MM.1S (cell line): ENCODE measurements around the gene PEDS1.

Experiments used
- EZH2 ChIP-seq: fragments of 300-600 bp; sonication (generic); optimal IDR thresholded peaks from 2 replicates; pipeline ENCODE3; 2017; ENCODE audit warnings: low read depth, mild to moderate bottlenecking, antibody characterized with exemption, low read length, mixed read lengths
- TF ChIP-seq, protein P1 (sequence below): fragments of 300-600 bp; sonication (generic); IDR thresholded peaks from 2 replicates; pipeline ENCODE4 v1.5.1; 2016; ENCODE audit warnings: antibody characterized with exemption, low read length, mixed read lengths

GRCh38 chr20:50113420-50114224, 39.9 kb downstream of the PEDS1 start:
- TF ChIP-seq, protein P1, sequence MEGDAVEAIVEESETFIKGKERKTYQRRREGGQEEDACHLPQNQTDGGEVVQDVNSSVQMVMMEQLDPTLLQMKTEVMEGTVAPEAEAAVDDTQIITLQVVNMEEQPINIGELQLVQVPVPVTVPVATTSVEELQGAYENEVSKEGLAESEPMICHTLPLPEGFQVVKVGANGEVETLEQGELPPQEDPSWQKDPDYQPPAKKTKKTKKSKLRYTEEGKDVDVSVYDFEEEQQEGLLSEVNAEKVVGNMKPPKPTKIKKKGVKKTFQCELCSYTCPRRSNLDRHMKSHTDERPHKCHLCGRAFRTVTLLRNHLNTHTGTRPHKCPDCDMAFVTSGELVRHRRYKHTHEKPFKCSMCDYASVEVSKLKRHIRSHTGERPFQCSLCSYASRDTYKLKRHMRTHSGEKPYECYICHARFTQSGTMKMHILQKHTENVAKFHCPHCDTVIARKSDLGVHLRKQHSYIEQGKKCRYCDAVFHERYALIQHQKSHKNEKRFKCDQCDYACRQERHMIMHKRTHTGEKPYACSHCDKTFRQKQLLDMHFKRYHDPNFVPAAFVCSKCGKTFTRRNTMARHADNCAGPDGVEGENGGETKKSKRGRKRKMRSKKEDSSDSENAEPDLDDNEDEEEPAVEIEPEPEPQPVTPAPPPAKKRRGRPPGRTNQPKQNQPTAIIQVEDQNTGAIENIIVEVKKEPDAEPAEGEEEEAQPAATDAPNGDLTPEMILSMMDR, result no peak
- no peak for TF ChIP-seq EZH2
